WTC11 (cell line): ENCODE results near the gene TF. TPM values are rescaled to one million over a fixed set of nuclear protein-coding genes. Genes with fewer than 3 reads are reported as not detected.

Experiments used
- ATAC-seq: fragments of 200-7000 bp; cut with Tn5 transposase; 2 replicates; pipeline ENCODE4 v1.10.0; 2021; ENCODE audit warnings: mild to moderate bottlenecking, moderate library complexity
- CTCF ChIA-PET: fragments of 300-600 bp; sonication (Branson Sonifier 250); formaldehyde crosslinking; loops from one replicate; lab custom pipeline; 2021; ENCODE audit warnings: antibody characterized with exemption; lab: Charles Lee
- POLR2A ChIA-PET: fragments of 350-600 bp; sonication (Branson Sonifier 250); formaldehyde crosslinking; loops from one replicate; lab custom pipeline; 2021; ENCODE audit warnings: antibody characterized with exemption; lab: Charles Lee
- DNase-seq: peaks from one replicate; pipeline ENCODE4 v3.0.0; 2021; ENCODE audit warnings: low spot score
- H3K27ac Mint-ChIP-seq: 2 replicates; pipeline ENCODE4 v1.8.0; 2021; ENCODE audit warnings: mixed read lengths
- H3K27me3 Mint-ChIP-seq: 2 replicates; pipeline ENCODE4 v1.8.0; 2021; ENCODE audit warnings: low read depth, mild to moderate bottlenecking, moderate library complexity, mixed read lengths
- H3K36me3 Mint-ChIP-seq: 2 replicates; pipeline ENCODE4 v1.8.0; 2021; ENCODE audit warnings: mixed read lengths
- H3K4me1 Mint-ChIP-seq: 2 replicates; pipeline ENCODE4 v1.8.0; 2022; ENCODE audit warnings: mixed read lengths
- H3K4me3 Mint-ChIP-seq: 2 replicates; pipeline ENCODE4 v1.8.0; 2021; ENCODE audit warnings: mild to moderate bottlenecking, moderate library complexity, mixed read lengths
- H3K9me3 Mint-ChIP-seq: 2 replicates; pipeline ENCODE4 v1.8.0; 2021; ENCODE audit warnings: mixed read lengths
- ELF4 ChIP-seq: sonication (generic); formaldehyde crosslinking; IDR thresholded peaks from 2 replicates; pipeline ENCODE4 v1.8.1; 2022; ENCODE audit warnings: low read depth, mild to moderate bottlenecking, moderate library complexity, missing genetic modification reagents
- FOXJ3 ChIP-seq: sonication (generic); formaldehyde crosslinking; IDR thresholded peaks from 2 replicates; pipeline ENCODE4 v1.9.0; 2021; ENCODE audit warnings: missing genetic modification reagents, mild to moderate bottlenecking, borderline replicate concordance
- HMGXB4 ChIP-seq: sonication (generic); formaldehyde crosslinking; IDR thresholded peaks from 2 replicates; pipeline ENCODE4 v1.8.1; 2023; ENCODE audit warnings: mild to moderate bottlenecking, moderate library complexity, missing genetic modification reagents
- MAX ChIP-seq: sonication (generic); formaldehyde crosslinking; IDR thresholded peaks from 2 replicates; pipeline ENCODE4 v1.8.0; 2022; ENCODE audit warnings: mild to moderate bottlenecking, missing genetic modification reagents
- NFATC4 ChIP-seq: fragments of 250-450 bp; sonication (Bioruptor Pico); IDR thresholded peaks from 2 replicates; pipeline ENCODE4 v1.9.0; 2021; ENCODE audit warnings: mild to moderate bottlenecking
- RORB ChIP-seq: fragments of 250-450 bp; sonication (Bioruptor Pico); IDR thresholded peaks from 2 replicates; pipeline ENCODE4 v1.9.0; 2021; ENCODE audit warnings: mild to moderate bottlenecking
- SP1 ChIP-seq: sonication (generic); formaldehyde crosslinking; conservative IDR thresholded peaks from 2 replicates; pipeline ENCODE4 v1.8.1; 2022; ENCODE audit warnings: missing genetic modification reagents
- ZNF281 ChIP-seq: sonication (generic); formaldehyde crosslinking; IDR thresholded peaks from 2 replicates; pipeline ENCODE4 v1.8.0; 2023; ENCODE audit warnings: mild to moderate bottlenecking, missing genetic modification reagents
- ZNF396 ChIP-seq: fragments of 250-450 bp; sonication (Bioruptor Pico); IDR thresholded peaks from 2 replicates; pipeline ENCODE4 v1.8.0; 2021; ENCODE audit warnings: mild to moderate bottlenecking, moderate library complexity, borderline replicate concordance
- ZNF425 ChIP-seq: fragments of 250-450 bp; sonication (Bioruptor Pico); conservative IDR thresholded peaks from 2 replicates; pipeline ENCODE4 v1.9.0; 2021; ENCODE audit warnings: mild to moderate bottlenecking
- total RNA-seq: library from RNA; stranded (reverse); gene quantifications from 3 replicates; pipeline ENCODE4 v1.2.3, GENCODE V29; 2021
- TF ChIP-seq, protein P1 (sequence below): sonication (generic); formaldehyde crosslinking; conservative IDR thresholded peaks from 2 replicates; pipeline ENCODE4 v1.8.1; 2023; ENCODE audit warnings: mild to moderate bottlenecking, low read depth, missing genetic modification reagents, moderate library complexity
- TF ChIP-seq, protein P2 (sequence below): sonication (generic); formaldehyde crosslinking; IDR thresholded peaks from 2 replicates; pipeline ENCODE4 v1.8.0; 2022; ENCODE audit warnings: mild to moderate bottlenecking, missing genetic modification reagents

TF gene
- total RNA-seq, 1 experiment from 2014 or later, result 9.3 TPM

DNA sequence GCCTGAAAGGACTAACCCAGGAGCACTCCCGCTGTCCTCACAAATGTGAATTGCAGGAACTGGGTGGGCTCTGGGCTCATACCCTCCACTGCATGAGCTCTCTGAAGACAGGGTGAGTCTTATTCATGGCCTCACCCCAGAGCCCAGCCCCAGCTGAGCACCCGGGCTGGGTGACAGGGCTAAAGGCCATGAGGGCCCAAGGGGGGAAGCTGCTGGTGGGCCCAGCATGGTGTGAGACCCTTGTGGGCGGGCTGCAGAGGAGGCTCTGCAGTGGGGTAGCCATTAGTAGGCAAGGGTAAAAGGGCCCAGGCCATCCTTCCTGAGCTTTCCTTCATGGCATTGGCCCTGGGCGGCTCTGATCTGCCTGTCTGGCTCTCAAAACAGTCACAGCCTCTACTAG lies 89.8 kb downstream of the TF start:
- no peaks in the 10 kb centered on the region for H3K36me3 Mint-ChIP-seq
- no peaks in the 10 kb centered on the region for H3K27me3 Mint-ChIP-seq
- CTCF ChIA-PET, result interaction anchor here (1.1 kb wide), 1 partner anchor 75 kb away, joined by 3 read pairs; no protein-coding TSS in a partner anchor
- TF ChIP-seq ZNF425 (CRISPR knock-in tag), result no peak
- no peak for TF ChIP-seq MAX
- no peak for TF ChIP-seq RORB
- TF ChIP-seq ZNF281 (CRISPR knock-in tag), result no peak
- TF ChIP-seq, protein P1, sequence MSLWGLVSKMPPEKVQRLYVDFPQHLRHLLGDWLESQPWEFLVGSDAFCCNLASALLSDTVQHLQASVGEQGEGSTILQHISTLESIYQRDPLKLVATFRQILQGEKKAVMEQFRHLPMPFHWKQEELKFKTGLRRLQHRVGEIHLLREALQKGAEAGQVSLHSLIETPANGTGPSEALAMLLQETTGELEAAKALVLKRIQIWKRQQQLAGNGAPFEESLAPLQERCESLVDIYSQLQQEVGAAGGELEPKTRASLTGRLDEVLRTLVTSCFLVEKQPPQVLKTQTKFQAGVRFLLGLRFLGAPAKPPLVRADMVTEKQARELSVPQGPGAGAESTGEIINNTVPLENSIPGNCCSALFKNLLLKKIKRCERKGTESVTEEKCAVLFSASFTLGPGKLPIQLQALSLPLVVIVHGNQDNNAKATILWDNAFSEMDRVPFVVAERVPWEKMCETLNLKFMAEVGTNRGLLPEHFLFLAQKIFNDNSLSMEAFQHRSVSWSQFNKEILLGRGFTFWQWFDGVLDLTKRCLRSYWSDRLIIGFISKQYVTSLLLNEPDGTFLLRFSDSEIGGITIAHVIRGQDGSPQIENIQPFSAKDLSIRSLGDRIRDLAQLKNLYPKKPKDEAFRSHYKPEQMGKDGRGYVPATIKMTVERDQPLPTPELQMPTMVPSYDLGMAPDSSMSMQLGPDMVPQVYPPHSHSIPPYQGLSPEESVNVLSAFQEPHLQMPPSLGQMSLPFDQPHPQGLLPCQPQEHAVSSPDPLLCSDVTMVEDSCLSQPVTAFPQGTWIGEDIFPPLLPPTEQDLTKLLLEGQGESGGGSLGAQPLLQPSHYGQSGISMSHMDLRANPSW (CRISPR knock-in tag), result no peak
- no peak for TF ChIP-seq ZNF396
- no peak for TF ChIP-seq ELF4 (CRISPR knock-in tag)
- TF ChIP-seq, all 79 proteins: peak for 0
- no peak overlapping the region for H3K27ac Mint-ChIP-seq
- POLR2A ChIA-PET, result no interaction called here
- ATAC-seq, result no peak
- no peak for DNase-seq
- H3K4me3 Mint-ChIP-seq, result no peak overlapping the region
- H3K9me3 Mint-ChIP-seq, result no peaks in the 10 kb centered on the region
- H3K4me1 Mint-ChIP-seq, result no peaks in the 10 kb centered on the region

DNA sequence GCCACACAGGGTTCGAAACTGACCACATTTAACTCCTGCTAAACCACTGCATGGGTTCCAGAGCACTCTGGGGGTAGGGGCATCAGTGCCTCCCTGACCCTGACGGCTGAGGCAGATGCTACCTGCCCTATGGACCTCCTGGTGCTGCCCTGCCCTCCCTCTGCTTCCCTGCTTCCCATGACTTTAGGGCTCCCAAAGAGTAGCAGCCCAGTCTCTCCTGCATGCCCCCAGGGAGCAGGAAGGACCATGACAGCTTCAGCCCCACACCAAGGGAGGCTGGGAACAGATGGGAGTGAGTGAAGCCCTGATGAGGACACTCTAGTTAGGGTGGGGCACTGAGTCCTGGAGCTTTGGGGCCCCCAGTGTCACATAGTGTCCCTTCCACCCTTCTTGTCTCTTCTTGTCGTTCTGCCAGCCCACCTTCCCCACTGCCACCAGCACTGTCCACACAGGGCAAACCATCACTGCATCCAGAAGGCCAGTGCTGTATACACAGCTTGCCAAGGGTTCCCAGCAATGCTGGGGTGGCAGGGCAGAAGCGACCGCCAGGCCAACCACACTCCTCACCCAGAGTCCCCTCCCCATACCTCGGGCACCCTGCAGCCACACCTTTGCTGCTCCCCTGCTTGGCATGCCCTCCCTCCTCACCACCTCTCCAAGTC lies 90.4 kb downstream of the TF start:
- H3K4me1 Mint-ChIP-seq, result no peaks in the 10 kb centered on the region
- TF ChIP-seq SP1 (CRISPR knock-in tag) (no peak), HMGXB4 (no peak), FOXJ3 (CRISPR knock-in tag) (no peak), ZNF425 (CRISPR knock-in tag) (no peak), NFATC4 (CRISPR knock-in tag) (no peak)
- TF ChIP-seq, protein P2, sequence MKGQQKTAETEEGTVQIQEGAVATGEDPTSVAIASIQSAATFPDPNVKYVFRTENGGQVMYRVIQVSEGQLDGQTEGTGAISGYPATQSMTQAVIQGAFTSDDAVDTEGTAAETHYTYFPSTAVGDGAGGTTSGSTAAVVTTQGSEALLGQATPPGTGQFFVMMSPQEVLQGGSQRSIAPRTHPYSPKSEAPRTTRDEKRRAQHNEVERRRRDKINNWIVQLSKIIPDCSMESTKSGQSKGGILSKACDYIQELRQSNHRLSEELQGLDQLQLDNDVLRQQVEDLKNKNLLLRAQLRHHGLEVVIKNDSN, result no peak
- ATAC-seq (no peak), DNase-seq (no peak)
- no peak overlapping the region for H3K27ac Mint-ChIP-seq
- no peaks in the 10 kb centered on the region for H3K9me3 Mint-ChIP-seq
- no peaks in the 10 kb centered on the region for H3K27me3 Mint-ChIP-seq
- POLR2A ChIA-PET, result no interaction called here
- CTCF ChIA-PET, result interaction anchor here (1.1 kb wide), 1 partner anchor 74 kb away, joined by 3 read pairs; no protein-coding TSS in a partner anchor
- H3K4me3 Mint-ChIP-seq, result no peak overlapping the region
- H3K36me3 Mint-ChIP-seq, result no peaks in the 10 kb centered on the region
